ENCODE results near the gene BAK1. TPM values are rescaled to one million over a fixed set of nuclear protein-coding genes. Genes with fewer than 3 reads are reported as not detected.

The BAK1 gene
- polyA plus RNA-seq, 1 donor from 2014 or later = 15.4 TPM

DNA sequence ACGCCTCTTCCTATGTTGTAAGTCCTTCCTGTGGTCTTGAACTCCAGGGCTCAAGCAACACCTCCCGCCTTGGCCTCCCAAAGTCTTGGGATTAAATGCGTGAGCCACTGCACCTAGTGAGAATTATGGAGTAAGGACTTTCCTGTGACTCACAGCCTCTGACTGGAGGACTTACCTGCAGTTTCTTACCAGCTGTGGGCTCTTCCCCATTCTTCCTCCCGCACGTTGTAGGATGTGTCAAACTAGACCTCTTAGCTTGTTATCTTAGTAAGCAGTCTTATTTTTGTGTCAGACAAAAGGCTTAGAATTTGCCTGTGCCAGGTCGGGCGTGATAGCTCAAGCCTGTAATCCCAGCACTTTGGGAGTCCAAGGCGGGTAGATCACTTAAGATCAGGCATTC lies 30.9 kb downstream of the BAK1 start:
- Histone ChIP-seq H3K79me2 (replicated peaks; ENCODE audit: insufficient read depth, low read length) (no peaks in the 10 kb centered on the region), H3K36me3 (ENCODE audit: insufficient read depth, low read length) (no peaks in the 10 kb centered on the region), H2AFZ (ENCODE audit: low read depth, low read length) (no peak overlapping the region), H3K9me2 (ENCODE audit: insufficient read depth, low read length) (no peaks in the 10 kb centered on the region), H3F3A (ENCODE audit: insufficient read depth, low read length, poor library complexity, severe bottlenecking) (no peaks in the 10 kb centered on the region), H4K20me1 (ENCODE audit: insufficient read depth) (no peaks in the 10 kb centered on the region), H3K9me3 (ENCODE audit: low read length) (no peaks in the 10 kb centered on the region), H3K27me3 (ENCODE audit: insufficient read depth, low read depth, low read length) (no peaks in the 10 kb centered on the region), H3K4me3 (ENCODE audit: low read length) (no peak overlapping the region), H3K27ac (ENCODE audit: low read length) (no peak overlapping the region), H3K4me2 (ENCODE audit: low read length) (no peak overlapping the region), H3K9ac (ENCODE audit: low read length) (no peak overlapping the region)
- TF ChIP-seq EP300 (conservative IDR thresholded peaks at IDR 0.05; ENCODE audit: poor library complexity, severe bottlenecking) (no peak), EZH2 (IDR thresholded peaks at IDR 0.05; ENCODE audit: borderline replicate concordance, insufficient read depth, low read length, poor library complexity, severe bottlenecking) (no peak), RAD21 (conservative IDR thresholded peaks at IDR 0.05) (no peak), SMC3 (conservative IDR thresholded peaks at IDR 0.05; ENCODE audit: poor library complexity) (no peak)
- TF ChIP-seq, protein P1, sequence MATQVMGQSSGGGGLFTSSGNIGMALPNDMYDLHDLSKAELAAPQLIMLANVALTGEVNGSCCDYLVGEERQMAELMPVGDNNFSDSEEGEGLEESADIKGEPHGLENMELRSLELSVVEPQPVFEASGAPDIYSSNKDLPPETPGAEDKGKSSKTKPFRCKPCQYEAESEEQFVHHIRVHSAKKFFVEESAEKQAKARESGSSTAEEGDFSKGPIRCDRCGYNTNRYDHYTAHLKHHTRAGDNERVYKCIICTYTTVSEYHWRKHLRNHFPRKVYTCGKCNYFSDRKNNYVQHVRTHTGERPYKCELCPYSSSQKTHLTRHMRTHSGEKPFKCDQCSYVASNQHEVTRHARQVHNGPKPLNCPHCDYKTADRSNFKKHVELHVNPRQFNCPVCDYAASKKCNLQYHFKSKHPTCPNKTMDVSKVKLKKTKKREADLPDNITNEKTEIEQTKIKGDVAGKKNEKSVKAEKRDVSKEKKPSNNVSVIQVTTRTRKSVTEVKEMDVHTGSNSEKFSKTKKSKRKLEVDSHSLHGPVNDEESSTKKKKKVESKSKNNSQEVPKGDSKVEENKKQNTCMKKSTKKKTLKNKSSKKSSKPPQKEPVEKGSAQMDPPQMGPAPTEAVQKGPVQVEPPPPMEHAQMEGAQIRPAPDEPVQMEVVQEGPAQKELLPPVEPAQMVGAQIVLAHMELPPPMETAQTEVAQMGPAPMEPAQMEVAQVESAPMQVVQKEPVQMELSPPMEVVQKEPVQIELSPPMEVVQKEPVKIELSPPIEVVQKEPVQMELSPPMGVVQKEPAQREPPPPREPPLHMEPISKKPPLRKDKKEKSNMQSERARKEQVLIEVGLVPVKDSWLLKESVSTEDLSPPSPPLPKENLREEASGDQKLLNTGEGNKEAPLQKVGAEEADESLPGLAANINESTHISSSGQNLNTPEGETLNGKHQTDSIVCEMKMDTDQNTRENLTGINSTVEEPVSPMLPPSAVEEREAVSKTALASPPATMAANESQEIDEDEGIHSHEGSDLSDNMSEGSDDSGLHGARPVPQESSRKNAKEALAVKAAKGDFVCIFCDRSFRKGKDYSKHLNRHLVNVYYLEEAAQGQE (IDR thresholded peaks at IDR 0.05; ENCODE audit: borderline replicate concordance) = no peak
- TF ChIP-seq, protein P2, sequence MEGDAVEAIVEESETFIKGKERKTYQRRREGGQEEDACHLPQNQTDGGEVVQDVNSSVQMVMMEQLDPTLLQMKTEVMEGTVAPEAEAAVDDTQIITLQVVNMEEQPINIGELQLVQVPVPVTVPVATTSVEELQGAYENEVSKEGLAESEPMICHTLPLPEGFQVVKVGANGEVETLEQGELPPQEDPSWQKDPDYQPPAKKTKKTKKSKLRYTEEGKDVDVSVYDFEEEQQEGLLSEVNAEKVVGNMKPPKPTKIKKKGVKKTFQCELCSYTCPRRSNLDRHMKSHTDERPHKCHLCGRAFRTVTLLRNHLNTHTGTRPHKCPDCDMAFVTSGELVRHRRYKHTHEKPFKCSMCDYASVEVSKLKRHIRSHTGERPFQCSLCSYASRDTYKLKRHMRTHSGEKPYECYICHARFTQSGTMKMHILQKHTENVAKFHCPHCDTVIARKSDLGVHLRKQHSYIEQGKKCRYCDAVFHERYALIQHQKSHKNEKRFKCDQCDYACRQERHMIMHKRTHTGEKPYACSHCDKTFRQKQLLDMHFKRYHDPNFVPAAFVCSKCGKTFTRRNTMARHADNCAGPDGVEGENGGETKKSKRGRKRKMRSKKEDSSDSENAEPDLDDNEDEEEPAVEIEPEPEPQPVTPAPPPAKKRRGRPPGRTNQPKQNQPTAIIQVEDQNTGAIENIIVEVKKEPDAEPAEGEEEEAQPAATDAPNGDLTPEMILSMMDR (IDR thresholded peaks at IDR 0.05; ENCODE audit: poor library complexity, severe bottlenecking) = no peak

DNA sequence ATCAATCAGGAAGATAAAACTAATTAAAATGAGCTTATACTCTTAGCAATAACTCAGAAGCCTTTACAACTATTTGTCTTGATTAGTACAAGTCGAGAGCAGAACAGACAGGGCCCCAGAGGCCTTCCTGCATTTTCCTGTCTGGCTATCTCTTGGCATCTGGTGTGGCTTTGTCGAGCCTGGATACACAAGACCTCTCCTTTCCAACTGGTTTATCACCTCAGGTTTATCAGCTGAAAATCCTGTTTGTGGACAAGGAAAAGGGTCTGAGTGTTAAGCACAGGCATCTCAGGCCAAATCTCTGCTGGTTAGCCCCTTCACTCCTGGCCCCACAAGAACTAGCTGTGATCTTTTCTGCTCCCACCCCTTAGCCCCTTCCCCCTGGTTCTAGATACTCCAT lies 32.6 kb downstream of the BAK1 start:
- Histone ChIP-seq H3K36me3 (ENCODE audit: insufficient read depth, low read length) (no peaks in the 10 kb centered on the region), H3K79me2 (replicated peaks; ENCODE audit: insufficient read depth, low read length) (no peaks in the 10 kb centered on the region), H3K27ac (ENCODE audit: low read length) (no peak overlapping the region), H3K9me2 (ENCODE audit: insufficient read depth, low read length) (no peaks in the 10 kb centered on the region), H3K27me3 (ENCODE audit: insufficient read depth, low read depth, low read length) (no peaks in the 10 kb centered on the region), H3K4me3 (ENCODE audit: low read length) (no peak overlapping the region), H4K20me1 (ENCODE audit: insufficient read depth) (no peaks in the 10 kb centered on the region), H3K9me3 (ENCODE audit: low read length) (no peaks in the 10 kb centered on the region), H3K4me2 (ENCODE audit: low read length) (no peak overlapping the region), H3K9ac (ENCODE audit: low read length) (no peak overlapping the region), H3F3A (ENCODE audit: insufficient read depth, low read length, poor library complexity, severe bottlenecking) (no peaks in the 10 kb centered on the region), H2AFZ (ENCODE audit: low read depth, low read length) (no peak overlapping the region)
- TF ChIP-seq EP300 (conservative IDR thresholded peaks at IDR 0.05; ENCODE audit: poor library complexity, severe bottlenecking) (no peak), SMC3 (conservative IDR thresholded peaks at IDR 0.05; ENCODE audit: poor library complexity) (no peak), RAD21 (conservative IDR thresholded peaks at IDR 0.05) (no peak), EZH2 (IDR thresholded peaks at IDR 0.05; ENCODE audit: borderline replicate concordance, insufficient read depth, low read length, poor library complexity, severe bottlenecking) (no peak), POLR2AphosphoS5 (IDR thresholded peaks at IDR 0.05) (no peak), MXI1 (conservative IDR thresholded peaks at IDR 0.05; ENCODE audit: poor library complexity, severe bottlenecking) (no peak), TAF1 (IDR thresholded peaks at IDR 0.05; ENCODE audit: low read depth) (no peak)
- TF ChIP-seq, protein P2 (IDR thresholded peaks at IDR 0.05; ENCODE audit: poor library complexity, severe bottlenecking) = no peak
- TF ChIP-seq, protein P1 (IDR thresholded peaks at IDR 0.05; ENCODE audit: borderline replicate concordance) = no peak

Data from neural cell (in vitro differentiated cells).